Left lung (tissue), 10 donors: ENCODE measurements around the gene ST8SIA1. TPM values are rescaled to one million over a fixed set of nuclear protein-coding genes. Genes with fewer than 3 reads are reported as not detected.

Experiments used
- ATAC-seq: fragments of 200-7000 bp; cut with Tn5 transposase; one replicate; pipeline ENCODE4 v1.9.1; 2020; ENCODE audit warnings: moderate library complexity
- DNase-seq, 4 donors: peaks; one replicate each; pipeline ENCODE4 v3.0.0-alpha.2; 2013 to 2020
- H3K27ac ChIP-seq, 2 donors: fragments of 200-600 bp; sonication (generic) in 1 of 2; one replicate each; pipeline versions ENCODE4 v1.5.0 to v1.8.0; 2020 to 2021
- H3K27me3 ChIP-seq, 2 donors: fragments of 200-600 bp; sonication (generic) in 1 of 2; one replicate each; pipeline versions ENCODE4 v1.5.0 to v1.8.0; 2020 to 2021
- H3K36me3 ChIP-seq, 2 donors: fragments of 200-600 bp; sonication (generic) in 1 of 2; one replicate each; pipeline versions ENCODE4 v1.5.0 to v1.8.0; 2020 to 2021
- H3K4me1 ChIP-seq, 2 donors: fragments of 200-600 bp; one replicate each; pipeline ENCODE4 v1.8.0; 2021
- H3K4me3 ChIP-seq, 2 donors: fragments of 200-600 bp; sonication (generic) in 1 of 2; one replicate each; pipeline versions ENCODE4 v1.5.0 to v1.8.0; 2020 to 2021; ENCODE audit warnings: mild to moderate bottlenecking in 1 of 2
- H3K9me3 ChIP-seq, 2 donors: fragments of 200-600 bp; sonication (generic) in 1 of 2; one replicate each; pipeline versions ENCODE4 v1.5.0 to v1.8.0; 2020 to 2021
- CTCF ChIP-seq, 2 donors: fragments of 200-600 bp; sonication (generic) in 1 of 2; IDR thresholded peaks; one replicate each; pipeline versions ENCODE4 v1.5.0 to v1.8.0; 2021; ENCODE audit warnings: antibody characterized with exemption in 2 of 2
- intact Hi-C, 2 donors: fragments of 100-400 bp; cut with DNase I; formaldehyde crosslinking; loops; one replicate each; pipeline versions ENCODE4 v1.11.2 to v1.14.2; 2022
- polyA plus RNA-seq, 6 donors: library from polyadenylated mRNA; unstranded; fragments of 120-200 nt; gene quantifications; one replicate each; pipeline ENCODE4 v1.2.1, GENCODE V29; 2013; ENCODE audit not compliant: insufficient read length in 6 of 6
- total RNA-seq, 2 donors: library from RNA; stranded (reverse); fragmentation: NEBNext Ultra II Directional; extraction: Animal tissue kit (Norgen Biotek cat#: 25700); gene quantifications; one replicate each; pipeline ENCODE4 v1.2.1, GENCODE V29; 2021
- donor health status: DM: no; HTN: yes; CAD: no.
- donor health status: DM: no; HTN: no; CAD: no.

The ST8SIA1 gene
- total and polyA plus RNA-seq, 8 donors: 2.4 to 15.8 (median 10.0) TPM

- no peaks in the 10 kb centered on the region for H3K9me3 ChIP-seq
- no peak overlapping the region for H3K27ac ChIP-seq
- H3K36me3 ChIP-seq: no peaks in the 10 kb centered on the region
- intact Hi-C loops: no loop called here
- TF ChIP-seq CTCF (IDR thresholded peaks at IDR 0.05): no peak
- H3K4me3 ChIP-seq: no peak overlapping the region
- DNase-seq (peak in 1 of 4 donors; percentile 73), ATAC-seq (peak; percentile 46)
- H3K27me3 ChIP-seq: no peaks in the 10 kb centered on the region
- H3K4me1 ChIP-seq: no peaks in the 10 kb centered on the region
Measured at GRCh38 chr12:22312336-22312735, 22.2 kb downstream of the ST8SIA1 start.

GRCh38 chr12:22310709-22311108, 23.8 kb downstream of the ST8SIA1 start:
- no peak for TF ChIP-seq CTCF (IDR thresholded peaks at IDR 0.05)
- peak; percentile 53 for ATAC-seq
- Histone ChIP-seq H3K27me3 (no peaks in the 10 kb centered on the region), H3K36me3 (no peaks in the 10 kb centered on the region), H3K27ac (no peak overlapping the region), H3K9me3 (no peaks in the 10 kb centered on the region), H3K4me3 (no peak overlapping the region), H3K4me1 (no peaks in the 10 kb centered on the region)
- intact Hi-C loops: no loop called here
- DNase-seq: peak in 2 of 4 donors; percentile 86 to 90

GRCh38 chr12:22310275-22310674, 24.2 kb downstream of the ST8SIA1 start:
- Histone ChIP-seq H3K36me3 (no peaks in the 10 kb centered on the region), H3K9me3 (no peaks in the 10 kb centered on the region), H3K27me3 (no peaks in the 10 kb centered on the region), H3K4me3 (no peak overlapping the region), H3K27ac (no peak overlapping the region), H3K4me1 (no peaks in the 10 kb centered on the region)
- no peak for DNase-seq
- ATAC-seq: no peak
- intact Hi-C loops: no loop called here
- TF ChIP-seq CTCF (IDR thresholded peaks at IDR 0.05): no peak

GRCh38 chr12:22307811-22308210, 26.7 kb downstream of the ST8SIA1 start:
- H3K9me3 ChIP-seq: no peaks in the 10 kb centered on the region
- H3K27ac ChIP-seq: no peak overlapping the region
- intact Hi-C loops: no loop called here
- H3K36me3 ChIP-seq: no peaks in the 10 kb centered on the region
- DNase-seq: no peak
- no peaks in the 10 kb centered on the region for H3K4me1 ChIP-seq
- no peaks in the 10 kb centered on the region for H3K27me3 ChIP-seq
- no peak for TF ChIP-seq CTCF (IDR thresholded peaks at IDR 0.05)
- H3K4me3 ChIP-seq: no peak overlapping the region
- ATAC-seq: no peak

- H3K9me3 ChIP-seq: peaks cover 0 to 6% of the 10 kb centered on the region in 2 donors
- ATAC-seq (no peak), DNase-seq (no peak)
- intact Hi-C loops: no loop called here
- no peaks in the 10 kb centered on the region for H3K36me3 ChIP-seq
- no peak overlapping the region for H3K4me3 ChIP-seq
- no peaks in the 10 kb centered on the region for H3K27me3 ChIP-seq
- no peaks in the 10 kb centered on the region for H3K4me1 ChIP-seq
- H3K27ac ChIP-seq: no peak overlapping the region
- no peak for TF ChIP-seq CTCF (IDR thresholded peaks at IDR 0.05)
Measured at GRCh38 chr12:22306311-22306710, 28.2 kb downstream of the ST8SIA1 start.
